HG03457 (cell line): ENCODE measurements around the gene UBE2D1.

Experiments
- ATAC-seq: cut with Tn5 transposase; IDR thresholded peaks from one replicate; pipeline ENCODE4 v1.9.1; 2021; ENCODE audit warnings: moderate number of reproducible peaks; ENCODE audit not compliant: unreplicated experiment

The UBE2D1 gene

DNA sequence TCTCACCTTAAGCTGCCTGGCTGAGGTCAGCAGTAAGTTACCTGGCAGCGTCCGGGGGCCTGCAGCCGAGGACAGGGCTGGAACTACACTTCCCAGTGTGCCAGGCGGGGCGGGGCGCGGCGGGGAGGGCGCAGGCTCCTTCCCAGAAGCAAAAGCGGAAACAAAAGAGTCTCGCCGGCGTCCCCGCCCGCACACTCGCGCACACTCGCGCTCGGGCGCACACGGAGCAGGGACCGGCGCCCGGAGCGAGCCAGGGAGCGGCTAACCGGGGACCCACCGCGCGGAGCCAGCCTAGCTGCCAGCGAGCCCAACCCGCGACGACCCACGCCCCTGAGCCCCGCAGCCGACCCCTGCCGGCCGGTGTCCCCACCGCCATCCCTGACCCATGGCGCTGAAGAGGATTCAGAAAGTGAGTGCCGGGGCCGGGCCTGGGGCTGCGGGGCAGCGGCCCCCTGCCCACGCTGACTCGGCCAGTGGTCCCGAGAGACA lies at the start of gene UBE2D1:
TSS of gene UBE2D1 (plus strand) at position 190 of the 489 bp plus-strand sequence. CDS start at position 386, 196 bp downstream.
- peak; percentile 98 for ATAC-seq

DNA sequence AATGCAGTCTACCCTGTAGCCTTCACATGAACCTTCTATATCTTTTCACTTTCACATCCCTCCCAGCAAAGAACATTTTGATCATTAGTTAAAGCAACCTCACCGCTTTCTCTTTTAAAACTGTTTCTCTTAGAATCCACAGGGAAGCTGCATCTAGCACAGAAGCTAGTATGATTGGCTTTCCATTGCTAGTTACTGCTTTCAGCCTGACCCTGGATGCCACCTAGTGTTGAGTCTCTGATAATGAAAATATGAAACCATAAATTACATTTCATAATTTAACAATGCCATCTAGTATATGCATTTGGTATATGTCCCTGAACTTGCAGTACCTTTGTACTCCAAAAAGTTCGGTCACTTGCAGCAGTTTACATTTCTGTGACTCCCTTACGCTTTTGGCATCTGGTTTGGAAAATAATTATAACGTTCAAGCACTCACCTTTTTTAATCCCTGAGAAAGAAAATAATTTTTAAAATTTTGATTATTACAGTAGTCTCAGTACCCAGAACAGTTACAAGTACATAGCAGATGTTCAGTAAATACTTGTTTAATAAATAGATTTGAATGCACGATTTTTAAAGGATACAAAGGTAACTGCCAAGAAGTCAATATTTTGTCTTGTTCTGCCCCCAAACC lies 43.1 kb upstream of the UBE2D1 start:
- ATAC-seq: peak; percentile 72

GRCh38 chr10:58293989-58294388 lies 40.8 kb upstream of the UBE2D1 start:
- ATAC-seq: no peak

GRCh38 chr10:58299580-58299979 lies 35.2 kb upstream of the UBE2D1 start:
- ATAC-seq: peak; percentile 83

DNA sequence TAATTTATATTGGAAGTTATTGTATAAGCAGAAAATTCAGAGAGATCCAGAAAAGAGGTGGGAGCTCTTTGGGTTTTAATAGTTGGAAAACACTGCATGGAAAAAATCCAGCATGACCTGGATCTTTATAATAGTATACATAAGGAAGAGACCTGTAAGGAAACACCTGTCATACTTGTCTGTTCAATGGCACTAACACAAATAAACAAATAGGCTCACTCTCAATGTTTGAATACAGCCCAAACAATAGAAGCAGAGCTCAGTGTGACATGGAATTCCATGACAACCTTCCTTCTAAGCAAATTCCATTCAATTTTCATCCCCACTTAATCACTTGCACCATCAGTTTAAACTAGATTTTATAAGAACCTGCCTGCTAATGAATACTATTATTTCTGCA lies 34.1 kb upstream of the UBE2D1 start:
- ATAC-seq: no peak

- ATAC-seq: no peak
Observed at GRCh38 chr10:58302254-58302653, 32.6 kb upstream of the UBE2D1 start.

DNA sequence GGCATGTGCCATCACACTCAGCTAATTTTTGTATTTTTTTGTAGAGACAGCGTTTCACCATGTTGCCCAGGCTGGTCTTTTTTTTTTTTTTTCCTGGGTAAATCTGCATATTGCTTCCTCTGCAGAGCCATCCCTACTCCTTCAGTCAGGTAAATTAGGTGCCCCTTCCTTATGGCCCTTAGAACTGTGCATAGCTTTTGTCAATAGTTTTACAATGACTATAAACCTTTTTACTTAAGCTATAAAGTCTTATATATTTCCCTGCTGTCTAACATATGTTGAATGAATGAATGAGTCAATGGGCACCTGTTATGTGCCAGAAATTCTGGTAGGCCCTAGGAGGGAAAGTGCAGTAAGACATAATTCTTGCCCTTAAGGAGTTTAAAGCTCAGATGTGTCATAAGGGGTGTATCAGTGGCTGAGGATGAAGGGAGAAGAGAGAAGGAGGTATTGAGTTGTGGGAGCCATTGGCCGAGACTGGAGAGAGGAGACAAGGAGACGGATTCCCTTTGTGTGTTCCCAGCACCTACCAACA lies 30.6 kb upstream of the UBE2D1 start:
- no peak for ATAC-seq

GRCh38 chr10:58305821-58306220 lies 29.0 kb upstream of the UBE2D1 start:
- no peak for ATAC-seq

- ATAC-seq: no peak
Observed at GRCh38 chr10:58307676-58308075, 27.1 kb upstream of the UBE2D1 start.

GRCh38 chr10:58311026-58311425 lies 23.8 kb upstream of the UBE2D1 start:
- ATAC-seq: no peak

DNA sequence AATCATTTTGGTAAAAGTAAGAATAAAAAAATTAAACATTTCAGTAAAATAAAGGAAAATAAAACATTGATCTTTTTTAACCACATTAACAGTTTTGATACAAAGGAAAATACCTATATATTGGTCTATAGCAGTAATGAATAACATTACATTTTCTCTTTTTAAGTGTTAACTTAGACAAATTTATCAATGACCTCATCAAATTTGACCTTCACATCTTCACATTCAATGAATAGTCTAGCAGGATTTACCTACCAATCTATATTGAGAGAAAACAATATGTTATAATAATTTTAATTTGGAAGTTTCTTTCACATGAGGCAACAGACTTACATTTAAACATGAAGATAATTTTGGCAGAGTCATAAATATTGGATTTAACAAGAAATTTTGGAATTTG lies 17.9 kb upstream of the UBE2D1 start:
- no peak for ATAC-seq

DNA sequence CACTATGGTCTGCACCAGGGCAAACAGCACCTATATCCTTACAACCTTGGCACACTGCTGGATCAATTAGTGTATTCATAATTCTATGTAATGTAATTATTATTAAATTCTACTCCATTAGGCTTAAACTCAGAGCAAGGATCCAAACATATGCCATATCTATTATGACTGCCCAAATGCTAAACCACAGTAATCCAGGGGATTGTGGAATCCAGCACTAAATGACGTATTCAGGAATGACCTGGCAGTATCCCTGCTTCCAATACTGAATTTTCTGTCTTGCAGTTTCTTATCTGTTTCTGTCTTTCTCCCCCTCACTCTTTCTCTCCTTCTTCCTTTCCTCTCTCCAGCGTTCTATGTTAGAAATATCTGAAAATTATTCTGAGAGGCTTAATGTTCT lies 16.5 kb upstream of the UBE2D1 start:
- ATAC-seq: no peak

- ATAC-seq: no peak
Observed at GRCh38 chr10:58319599-58319998, 15.2 kb upstream of the UBE2D1 start.

DNA sequence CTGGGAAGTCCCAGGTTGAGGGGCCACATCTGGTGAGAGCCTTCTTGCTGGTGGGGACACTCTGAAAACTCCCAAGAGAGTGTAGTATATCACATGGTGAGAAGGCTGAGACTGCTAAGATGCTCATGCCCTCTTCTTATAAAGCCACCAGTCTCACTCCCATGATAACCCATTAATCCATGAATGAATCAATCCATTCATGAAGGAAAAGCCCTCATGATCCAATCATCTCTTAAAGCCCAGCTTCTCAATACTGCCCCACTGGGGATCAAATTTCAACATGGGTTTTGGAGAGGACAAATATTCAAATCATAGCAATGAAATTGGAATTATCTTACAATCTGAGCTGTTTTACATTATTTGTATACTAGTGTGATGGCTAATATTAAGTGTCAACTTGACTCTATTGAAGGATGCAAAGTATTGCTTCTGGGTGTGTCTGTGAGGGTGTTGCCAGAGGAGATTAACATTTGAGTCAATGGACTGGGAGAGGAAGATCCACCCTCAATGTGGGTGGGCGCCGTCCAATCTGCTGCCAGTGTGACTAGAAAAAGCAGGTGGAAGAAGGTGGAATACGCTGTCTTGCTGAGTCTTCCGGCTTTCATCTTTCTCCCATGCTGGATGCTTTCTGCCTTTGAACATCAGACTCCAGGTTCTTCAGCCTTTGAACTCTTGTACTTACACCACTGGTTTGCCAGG lies 14.3 kb upstream of the UBE2D1 start:
- no peak for ATAC-seq

GRCh38 chr10:58322072-58322834 lies 12.6 kb upstream of the UBE2D1 start:
- ATAC-seq: no peak

- ATAC-seq: no peak
Observed at GRCh38 chr10:58322835-58323209, 12.0 kb upstream of the UBE2D1 start.

DNA sequence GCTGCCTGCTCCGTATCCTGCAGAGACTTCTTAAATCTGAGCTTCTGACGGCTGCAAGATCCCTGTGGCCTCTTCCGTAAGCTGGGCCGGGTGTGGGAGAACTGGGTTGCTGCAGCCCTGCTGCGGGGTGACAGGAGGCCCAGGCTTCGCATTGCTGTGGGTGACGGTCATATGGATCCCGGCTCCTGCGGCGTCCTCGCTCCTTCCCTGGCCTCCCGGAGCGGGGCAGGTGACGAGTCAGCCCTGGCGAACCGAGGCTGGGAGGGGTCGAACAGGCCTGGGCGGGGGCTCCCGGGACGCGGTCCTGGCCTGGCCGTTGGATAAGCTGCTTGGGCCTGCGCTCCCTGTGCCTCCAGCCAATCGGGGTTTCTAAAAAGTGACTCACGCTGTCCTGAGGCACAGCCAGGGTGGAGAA lies 7.8 kb upstream of the UBE2D1 start:
- no peak for ATAC-seq

DNA sequence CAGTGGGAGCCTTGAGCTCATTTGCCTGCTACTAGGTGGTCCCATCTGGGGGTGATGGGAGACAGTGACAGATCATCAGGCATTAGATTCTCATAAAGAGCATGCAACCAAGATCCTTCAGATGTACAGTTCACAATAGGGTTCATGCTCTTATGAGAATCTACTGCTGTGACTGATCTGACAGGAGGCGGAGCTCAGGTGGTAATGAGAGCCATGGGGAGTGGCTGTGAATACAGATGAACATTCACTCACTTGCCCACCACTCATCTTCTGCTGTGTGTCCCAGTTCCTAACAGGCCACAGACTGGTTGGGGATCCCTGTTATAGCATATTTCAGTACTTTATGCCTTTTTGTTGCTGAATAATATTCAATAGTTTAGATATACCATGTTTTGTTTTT lies 6.6 kb upstream of the UBE2D1 start:
- ATAC-seq: no peak

DNA sequence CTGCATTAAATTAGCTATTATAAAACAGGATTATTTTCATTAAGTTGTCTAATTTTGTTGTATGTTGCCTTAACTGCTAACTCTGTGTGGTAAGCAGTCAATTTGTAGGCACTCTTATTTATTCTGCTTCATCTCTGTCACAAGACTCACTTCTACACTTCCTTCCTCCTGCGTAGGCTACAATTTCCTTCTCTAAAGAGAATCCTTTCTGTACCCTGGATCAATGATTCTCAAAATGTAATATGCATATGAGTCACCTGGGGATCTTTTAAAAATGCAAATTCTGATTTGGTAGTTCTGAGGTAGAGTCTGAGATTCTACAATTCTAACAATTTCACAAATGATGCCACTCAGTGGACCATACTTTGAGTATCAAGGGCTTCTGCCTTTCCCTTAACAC lies 4.4 kb upstream of the UBE2D1 start:
- ATAC-seq: no peak

DNA sequence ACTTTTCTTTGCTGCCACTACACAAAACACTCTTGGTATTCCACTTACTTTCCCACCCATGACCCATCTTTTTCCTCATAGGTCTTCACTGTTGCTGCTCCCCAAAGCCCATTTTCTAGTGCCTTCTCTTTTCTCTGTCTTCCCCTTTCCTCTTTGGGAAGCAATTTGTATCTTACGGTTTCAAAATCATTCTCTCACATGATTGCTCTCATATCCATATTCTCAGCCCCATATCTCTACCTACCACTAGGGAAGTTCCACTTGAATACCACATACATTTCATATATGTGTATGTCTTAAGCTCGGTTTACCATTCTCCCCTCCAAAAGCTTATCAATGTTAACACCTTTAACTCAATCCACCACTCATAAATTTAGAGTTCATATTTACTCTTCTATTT lies 3.2 kb upstream of the UBE2D1 start:
- ATAC-seq: no peak

GRCh38 chr10:58335306-58336005 lies 650 bp downstream of the UBE2D1 start:
- ATAC-seq: peak; percentile 36
